Glutamatergic neuron (in vitro differentiated cells): ENCODE data around the gene SPOCK1. TPM values are rescaled to one million over a fixed set of nuclear protein-coding genes. Genes with fewer than 3 reads are reported as not detected.

Experiments used
- DNase-seq: peaks from one replicate; pipeline ENCODE4 v3.0.0; 2022
- H3K27ac Mint-ChIP-seq: one replicate; pipeline ENCODE4 v1.8.0; 2020; ENCODE audit warnings: mild to moderate bottlenecking, mixed read lengths, inconsistent platforms; ENCODE audit not compliant: unreplicated experiment
- H3K27me3 Mint-ChIP-seq: one replicate; pipeline ENCODE4 v1.8.0; 2020; ENCODE audit warnings: mild to moderate bottlenecking, moderate library complexity, mixed read lengths, inconsistent platforms; ENCODE audit not compliant: unreplicated experiment
- H3K36me3 Mint-ChIP-seq: one replicate; pipeline ENCODE4 v1.8.0; 2020; ENCODE audit warnings: mild to moderate bottlenecking, mixed read lengths, inconsistent platforms; ENCODE audit not compliant: unreplicated experiment
- H3K4me1 Mint-ChIP-seq: one replicate; pipeline ENCODE4 v1.8.0; 2020; ENCODE audit warnings: mild to moderate bottlenecking, low read depth, mixed read lengths, inconsistent platforms; ENCODE audit not compliant: unreplicated experiment
- H3K4me3 Mint-ChIP-seq: one replicate; pipeline ENCODE4 v1.8.0; 2020; ENCODE audit warnings: mild to moderate bottlenecking, mixed read lengths, inconsistent platforms; ENCODE audit not compliant: unreplicated experiment
- H3K9me3 Mint-ChIP-seq: one replicate; pipeline ENCODE4 v1.8.0; 2020; ENCODE audit warnings: mild to moderate bottlenecking, moderate library complexity, mixed read lengths, inconsistent platforms; ENCODE audit not compliant: unreplicated experiment
- total RNA-seq: library from RNA; stranded (reverse); fragmentation: NEBNext Ultra II Directional; extraction: Animal tissue kit (Norgen Biotek cat#: 25700); gene quantifications from one replicate; pipeline ENCODE4 v1.2.1, GENCODE V29; 2021; ENCODE audit not compliant: unreplicated experiment
- TF ChIP-seq, protein P1 (sequence below): fragments of 200-600 bp; sonication (generic); IDR thresholded peaks from one replicate; pipeline ENCODE4 v1.5.0; 2021; ENCODE audit not compliant: partially characterized antibody, unreplicated experiment

SPOCK1 gene
- total RNA-seq, 1 donor from 2014 or later: 25.4 TPM

DNA sequence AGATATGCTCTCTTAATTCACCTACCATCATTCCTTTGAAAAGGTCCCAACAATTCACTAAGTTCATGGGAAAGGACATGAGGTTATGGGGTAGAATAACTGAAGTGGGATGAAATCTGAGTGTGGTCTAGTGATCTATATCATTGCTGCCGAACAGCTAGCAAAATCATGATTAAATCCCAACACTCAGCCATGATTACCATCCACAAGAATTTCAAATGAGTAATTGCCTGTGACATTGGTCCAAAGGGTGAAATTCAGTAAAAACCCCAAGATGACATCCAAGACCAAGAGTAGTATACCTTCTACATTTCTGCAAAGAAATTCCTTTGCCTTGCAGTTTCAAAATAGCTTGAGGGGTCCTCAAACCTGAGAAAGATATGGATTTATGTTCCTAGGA, 225.6 kb downstream of the SPOCK1 start:
- no peaks in the 10 kb centered on the region for H3K36me3 Mint-ChIP-seq
- no peak overlapping the region for H3K27ac Mint-ChIP-seq
- TF ChIP-seq, protein P1, sequence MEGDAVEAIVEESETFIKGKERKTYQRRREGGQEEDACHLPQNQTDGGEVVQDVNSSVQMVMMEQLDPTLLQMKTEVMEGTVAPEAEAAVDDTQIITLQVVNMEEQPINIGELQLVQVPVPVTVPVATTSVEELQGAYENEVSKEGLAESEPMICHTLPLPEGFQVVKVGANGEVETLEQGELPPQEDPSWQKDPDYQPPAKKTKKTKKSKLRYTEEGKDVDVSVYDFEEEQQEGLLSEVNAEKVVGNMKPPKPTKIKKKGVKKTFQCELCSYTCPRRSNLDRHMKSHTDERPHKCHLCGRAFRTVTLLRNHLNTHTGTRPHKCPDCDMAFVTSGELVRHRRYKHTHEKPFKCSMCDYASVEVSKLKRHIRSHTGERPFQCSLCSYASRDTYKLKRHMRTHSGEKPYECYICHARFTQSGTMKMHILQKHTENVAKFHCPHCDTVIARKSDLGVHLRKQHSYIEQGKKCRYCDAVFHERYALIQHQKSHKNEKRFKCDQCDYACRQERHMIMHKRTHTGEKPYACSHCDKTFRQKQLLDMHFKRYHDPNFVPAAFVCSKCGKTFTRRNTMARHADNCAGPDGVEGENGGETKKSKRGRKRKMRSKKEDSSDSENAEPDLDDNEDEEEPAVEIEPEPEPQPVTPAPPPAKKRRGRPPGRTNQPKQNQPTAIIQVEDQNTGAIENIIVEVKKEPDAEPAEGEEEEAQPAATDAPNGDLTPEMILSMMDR: no peak
- H3K9me3 Mint-ChIP-seq: no peaks in the 10 kb centered on the region
- no peaks in the 10 kb centered on the region for H3K27me3 Mint-ChIP-seq
- no peak overlapping the region for H3K4me3 Mint-ChIP-seq
- DNase-seq: no peak
- H3K4me1 Mint-ChIP-seq: peaks cover 6% of the 10 kb centered on the region

DNA sequence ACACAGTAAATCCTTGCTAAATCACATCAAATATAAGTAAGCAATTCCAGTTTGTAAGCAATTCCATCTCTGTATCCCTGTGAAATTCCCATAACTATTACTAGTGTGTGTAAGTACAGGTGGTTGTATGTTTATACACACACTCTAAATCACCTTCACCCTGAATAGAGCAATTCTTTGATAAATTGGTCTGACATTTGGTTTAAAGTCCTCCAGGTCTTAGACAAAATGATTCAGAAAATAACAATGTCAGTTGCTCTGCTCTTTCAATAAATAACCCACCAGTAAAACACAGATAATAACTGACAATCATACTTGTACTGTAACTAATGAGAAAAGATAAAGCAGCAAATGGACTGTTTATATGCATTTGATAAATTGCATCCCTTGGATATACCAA, 226.3 kb downstream of the SPOCK1 start:
- Mint-ChIP-seq H3K4me3 (no peak overlapping the region), H3K4me1 (peaks cover 6% of the 10 kb centered on the region), H3K27me3 (no peaks in the 10 kb centered on the region), H3K27ac (no peak overlapping the region), H3K9me3 (no peaks in the 10 kb centered on the region), H3K36me3 (no peaks in the 10 kb centered on the region)
- no peak for DNase-seq
- TF ChIP-seq, protein P1: no peak

DNA sequence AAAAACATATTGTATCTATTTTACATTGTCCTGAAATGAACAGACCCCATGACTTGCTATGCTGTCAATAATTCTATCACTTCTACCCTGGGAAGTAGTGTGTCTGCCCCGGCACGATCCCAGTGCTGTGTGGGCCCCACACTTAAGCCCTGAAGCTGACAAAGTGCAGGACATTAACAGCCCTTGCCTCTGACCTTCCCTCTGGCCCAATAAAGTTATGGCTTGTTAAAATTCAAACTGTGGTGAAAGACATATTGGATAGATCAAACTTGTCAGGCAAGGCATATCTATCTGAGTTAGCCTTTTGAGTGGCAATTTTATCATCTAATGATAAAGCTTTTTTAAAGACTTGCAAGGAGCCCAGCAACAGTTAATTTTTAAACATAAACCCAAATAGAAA, 229.2 kb downstream of the SPOCK1 start:
- no peak overlapping the region for H3K4me3 Mint-ChIP-seq
- H3K36me3 Mint-ChIP-seq: no peaks in the 10 kb centered on the region
- peaks cover 6% of the 10 kb centered on the region for H3K4me1 Mint-ChIP-seq
- H3K27me3 Mint-ChIP-seq: no peaks in the 10 kb centered on the region
- H3K27ac Mint-ChIP-seq: no peak overlapping the region
- no peaks in the 10 kb centered on the region for H3K9me3 Mint-ChIP-seq
- DNase-seq: no peak
- TF ChIP-seq, protein P1: no peak

DNA sequence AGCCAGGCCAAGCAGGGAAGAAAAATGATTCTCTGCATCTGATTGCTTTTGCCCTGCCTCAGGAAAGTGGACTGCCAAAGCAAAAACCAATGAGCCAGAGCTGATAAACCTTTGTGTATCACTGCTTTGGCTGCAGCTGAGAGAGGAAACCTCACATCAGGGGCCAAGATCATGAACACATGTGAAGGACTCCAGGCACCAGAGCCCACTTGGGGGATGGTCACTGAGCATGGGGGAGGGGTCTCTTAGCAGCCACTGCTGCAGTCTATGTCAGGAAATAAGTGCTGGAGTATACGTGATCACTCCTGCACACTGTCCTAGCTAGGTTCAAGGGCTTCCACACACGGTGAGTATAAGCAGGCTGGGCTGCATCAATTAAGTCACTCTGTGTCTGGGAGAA, 229.9 kb downstream of the SPOCK1 start:
- no peak for DNase-seq
- peaks cover 6% of the 10 kb centered on the region for H3K4me1 Mint-ChIP-seq
- no peak overlapping the region for H3K4me3 Mint-ChIP-seq
- TF ChIP-seq, protein P1: no peak
- H3K36me3 Mint-ChIP-seq: no peaks in the 10 kb centered on the region
- H3K27ac Mint-ChIP-seq: no peak overlapping the region
- H3K9me3 Mint-ChIP-seq: no peaks in the 10 kb centered on the region
- no peaks in the 10 kb centered on the region for H3K27me3 Mint-ChIP-seq

DNA sequence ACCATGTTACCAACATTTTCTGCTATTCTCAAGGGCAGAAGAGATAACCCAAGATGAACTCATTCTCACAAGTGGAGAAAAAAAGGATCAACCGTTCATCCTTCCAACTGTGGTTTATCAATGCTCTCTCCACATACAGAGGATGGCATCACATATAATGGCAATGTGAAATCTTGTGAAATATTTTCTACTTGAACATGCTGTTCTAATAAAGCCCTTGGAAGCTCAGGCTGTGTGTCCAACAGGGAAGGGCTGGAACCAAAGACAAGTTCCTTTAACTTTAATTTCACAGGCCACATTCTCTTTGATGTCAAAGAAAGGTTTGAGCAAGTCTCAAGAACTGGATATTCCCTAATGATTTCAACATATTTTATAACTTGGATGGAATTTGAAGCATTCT, 230.5 kb downstream of the SPOCK1 start:
- TF ChIP-seq, protein P1: no peak
- H3K27ac Mint-ChIP-seq: no peak overlapping the region
- H3K27me3 Mint-ChIP-seq: no peaks in the 10 kb centered on the region
- H3K4me1 Mint-ChIP-seq: peaks cover 6% of the 10 kb centered on the region
- DNase-seq: no peak
- H3K9me3 Mint-ChIP-seq: no peaks in the 10 kb centered on the region
- no peaks in the 10 kb centered on the region for H3K36me3 Mint-ChIP-seq
- H3K4me3 Mint-ChIP-seq: no peak overlapping the region
